Epithelial cell of proximal tubule (primary cell): Measurements from ENCODE around the gene SLC44A1. TPM values are rescaled to one million over a fixed set of nuclear protein-coding genes. Genes with fewer than 3 reads are reported as not detected.

Experiments used
- DNase-seq: peaks from one replicate; pipeline ENCODE4 v3.0.0-alpha.2; 2011; ENCODE audit warnings: low read depth
- H3K4me3 ChIP-seq: 2 replicates; pipeline ENCODE4 v1.5.1; 2011; ENCODE audit warnings: low read depth, mild to moderate bottlenecking, low read length
- CTCF ChIP-seq: conservative IDR thresholded peaks from 2 replicates; pipeline ENCODE4 v1.5.1; 2012; ENCODE audit warnings: low read depth, mild to moderate bottlenecking, low read length
- total RNA-seq: library from RNA; depleted of rRNA; stranded (reverse); fragments of >200 nt; gene quantifications from 2 replicates; pipeline ENCODE4 v1.2.3, GENCODE V29; 2015

SLC44A1 gene
- total RNA-seq, 1 donor from 2014 or later = 21.2 TPM

DNA sequence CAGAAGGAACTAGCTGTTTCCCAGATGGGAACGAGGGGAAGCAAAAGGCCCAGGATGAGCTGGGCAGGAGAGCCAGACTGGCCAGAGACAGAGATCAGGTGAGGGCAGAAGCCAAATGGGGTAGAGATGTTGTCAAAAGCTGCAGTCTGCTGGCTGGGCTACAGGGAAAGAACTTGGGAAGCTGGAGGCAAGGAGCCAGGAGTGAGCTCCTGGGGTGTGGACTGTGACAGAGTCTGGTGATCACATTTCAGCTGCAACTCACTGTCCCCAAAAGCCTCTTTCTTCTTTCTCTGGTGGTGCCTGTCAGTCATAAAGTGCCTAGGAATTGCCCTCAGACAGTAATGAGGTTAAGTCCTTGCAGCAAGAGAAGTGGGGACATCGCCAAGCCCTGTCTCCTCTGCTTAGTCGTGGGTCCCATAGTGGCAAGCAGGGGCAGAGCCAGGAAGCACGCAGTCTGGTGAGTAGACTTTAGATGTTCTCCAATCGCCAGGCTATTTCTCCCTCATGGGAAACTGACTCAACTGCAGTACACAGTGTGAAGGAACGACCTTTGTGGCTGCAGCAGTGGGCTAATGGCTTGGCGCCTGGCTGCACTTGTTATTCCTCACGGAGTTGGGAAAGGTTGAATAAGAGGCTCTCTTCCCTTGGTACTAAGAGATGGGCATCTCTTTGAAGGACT, 200.9 kb downstream of the SLC44A1 start:
- H3K4me3 ChIP-seq = no peak overlapping the region
- TF ChIP-seq CTCF = no peak
- DNase-seq = no peak

DNA sequence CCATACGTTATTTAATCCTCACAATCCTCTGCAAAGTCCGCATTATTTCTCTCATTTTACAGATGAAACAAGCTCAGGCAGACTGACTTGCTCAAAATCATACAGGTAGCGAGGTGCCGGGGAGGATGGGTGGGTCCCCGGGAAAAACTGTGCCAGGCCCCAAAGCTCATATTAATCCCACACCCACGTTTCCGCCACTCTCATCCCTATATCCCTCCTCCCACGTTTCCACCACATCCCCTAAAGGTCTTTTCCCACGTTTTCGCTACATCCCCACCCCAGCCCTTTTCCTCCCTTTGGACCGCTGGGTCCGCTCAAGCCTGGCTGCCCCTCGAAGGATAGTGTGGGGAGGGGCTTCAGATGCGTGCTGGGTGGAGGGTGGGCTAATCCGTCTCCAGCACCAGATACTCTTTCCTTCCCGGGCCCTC, 202.9 kb downstream of the SLC44A1 start:
- no peak for TF ChIP-seq CTCF
- peak overlapping the region; percentile 97 for H3K4me3 ChIP-seq
- no peak for DNase-seq

- no peak for DNase-seq
- TF ChIP-seq CTCF = no peak
- H3K4me3 ChIP-seq = peak within 1 kb of the TSS; percentile 97
Measured at GRCh38 chr9:105447814-105448812, 203.7 kb downstream of the SLC44A1 start, which contains the start of gene FSD1L. Gene FSD1L, plus strand, starts transcription at chr9:105448034. Its CDS starts 187 bp downstream, at chr9:105448221.

DNA sequence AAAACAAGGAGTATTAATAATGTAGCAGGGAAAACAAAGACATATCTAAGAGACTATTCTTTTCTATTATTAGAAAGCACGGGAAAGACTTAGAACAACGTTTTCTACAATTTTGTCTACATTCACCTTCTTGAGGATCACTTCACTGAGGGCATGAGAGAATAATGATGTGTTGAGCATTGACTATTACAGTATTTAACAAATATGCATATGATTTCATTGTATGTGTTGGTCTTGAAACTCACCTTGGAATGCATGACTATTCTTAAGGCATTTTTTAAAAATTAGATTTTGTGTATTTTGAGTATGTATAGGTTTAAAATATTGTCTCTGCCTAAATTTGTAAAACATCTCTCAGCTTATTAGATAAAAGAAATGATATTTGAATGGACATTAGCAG, 204.6 kb downstream of the SLC44A1 start:
- peak overlapping the region; percentile 97 for H3K4me3 ChIP-seq

GRCh38 chr9:105452185-105452584, 207.7 kb downstream of the SLC44A1 start:
- no peak overlapping the region for H3K4me3 ChIP-seq
- DNase-seq = no peak
- no peak for TF ChIP-seq CTCF

More for the DNA sequence above, 204.6 kb downstream of the SLC44A1 start:
- no peak for TF ChIP-seq CTCF
- no peak for DNase-seq

- no peak for TF ChIP-seq CTCF
- no peak overlapping the region for H3K4me3 ChIP-seq
- DNase-seq = no peak
Measured at GRCh38 chr9:105455836-105456475, 211.5 kb downstream of the SLC44A1 start.
